T-helper 9 cell (primary cell): ENCODE results near the gene GABRB1.
"Not testable (repeated sequence)": the region's sequence is repeated elsewhere in the genome, so short reads cannot be mapped to it uniquely, and the experiment has no call there.

Experiments used
- DNase-seq: peaks from one replicate; pipeline ENCODE4 v3.0.0-alpha.2; 2020

The GABRB1 gene

GRCh38 chr4:47215759-47216158, 184.4 kb downstream of the GABRB1 start:
- no peak for DNase-seq

- DNase-seq: no peak
Measured at GRCh38 chr4:47217291-47217690, 185.9 kb downstream of the GABRB1 start.

- DNase-seq: no peak
Measured at GRCh38 chr4:47217884-47218283, 186.5 kb downstream of the GABRB1 start.

- DNase-seq: no peak
Measured at GRCh38 chr4:47218631-47219030, 187.3 kb downstream of the GABRB1 start.

- no peak for DNase-seq
Measured at GRCh38 chr4:47219586-47219985, 188.2 kb downstream of the GABRB1 start.

GRCh38 chr4:47221721-47222120, 190.4 kb downstream of the GABRB1 start:
- DNase-seq: no peak

GRCh38 chr4:47222276-47222675, 190.9 kb downstream of the GABRB1 start:
- no peak for DNase-seq

- no peak for DNase-seq
Measured at GRCh38 chr4:47224361-47224760, 193.0 kb downstream of the GABRB1 start.

GRCh38 chr4:47235721-47236120, 204.4 kb downstream of the GABRB1 start:
- DNase-seq: no peak

GRCh38 chr4:47238667-47239066, 207.3 kb downstream of the GABRB1 start:
- DNase-seq: no peak

- no peak for DNase-seq
Measured at GRCh38 chr4:47239649-47240048, 208.3 kb downstream of the GABRB1 start.

GRCh38 chr4:47251348-47252135, 220.2 kb downstream of the GABRB1 start:
- no peak for DNase-seq

- no peak for DNase-seq
Measured at GRCh38 chr4:47263721-47264120, 232.4 kb downstream of the GABRB1 start.

GRCh38 chr4:47270201-47270888, 239.0 kb downstream of the GABRB1 start:
- DNase-seq: no peak

GRCh38 chr4:47271291-47271690, 239.9 kb downstream of the GABRB1 start:
- DNase-seq: no peak

- DNase-seq: no peak
Measured at GRCh38 chr4:47274901-47275300, 243.5 kb downstream of the GABRB1 start.

GRCh38 chr4:47275595-47275994, 244.2 kb downstream of the GABRB1 start:
- DNase-seq: no peak

GRCh38 chr4:47278631-47279030, 247.3 kb downstream of the GABRB1 start:
- no peak for DNase-seq

- DNase-seq: no peak
Measured at GRCh38 chr4:47287735-47288134, 256.4 kb downstream of the GABRB1 start.

- no peak for DNase-seq
Measured at GRCh38 chr4:47289805-47290204, 258.4 kb downstream of the GABRB1 start.

- not testable (repeated sequence) for DNase-seq
Measured at GRCh38 chr4:47290873-47291272, 259.5 kb downstream of the GABRB1 start.

- DNase-seq: no peak
Measured at GRCh38 chr4:47309165-47309564, 277.8 kb downstream of the GABRB1 start.

GRCh38 chr4:47312170-47312569, 280.8 kb downstream of the GABRB1 start:
- no peak for DNase-seq

GRCh38 chr4:47313384-47313783, 282.0 kb downstream of the GABRB1 start:
- no peak for DNase-seq
